ENCODE results near the gene PRRG4. TPM values are rescaled to one million over a fixed set of nuclear protein-coding genes. Genes with fewer than 3 reads are reported as not detected.

PRRG4 gene
- total and polyA plus RNA-seq, 2 experiments from 2014 or later = 1.6 to 1.9 TPM

DNA sequence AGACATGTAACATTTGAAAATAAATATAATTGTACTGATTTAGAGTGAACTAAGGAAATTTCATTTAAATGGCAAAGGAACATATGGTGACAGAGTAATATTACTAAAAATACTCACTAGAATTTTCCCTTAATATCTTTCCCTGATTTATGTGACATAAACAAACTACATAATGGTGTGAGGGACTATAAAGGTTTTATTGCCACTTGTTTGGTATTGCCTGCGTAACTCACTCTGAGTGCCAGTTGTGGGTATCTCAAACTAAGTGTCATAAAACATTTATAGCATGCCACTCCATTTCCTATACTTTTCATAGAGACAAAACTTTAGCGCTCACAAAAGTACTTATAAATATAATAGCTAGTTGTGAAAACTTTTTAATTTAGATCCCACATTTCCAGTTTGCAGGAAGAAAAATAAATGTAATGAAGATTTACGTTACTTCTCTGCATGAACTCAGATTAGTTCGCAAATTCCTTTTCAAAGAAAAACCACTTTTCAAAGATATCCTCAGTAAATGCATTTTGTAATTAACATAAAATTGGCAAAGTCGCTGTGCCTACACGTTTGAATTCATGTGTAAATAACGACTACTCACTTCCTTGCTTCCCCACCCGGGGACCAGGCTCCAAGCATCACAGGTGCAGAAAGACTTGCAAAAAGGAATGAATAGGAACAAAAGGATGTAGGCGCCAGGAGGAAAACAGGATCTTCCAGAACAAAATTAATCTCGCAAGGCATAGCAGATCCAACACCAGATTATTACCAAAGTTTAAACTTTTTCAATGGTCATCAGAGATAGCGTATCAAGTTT lies 61.3 kb downstream of the PRRG4 start:
- Mint-ChIP-seq H3K4me1 (peaks cover 20% of the 10 kb centered on the region), H3K4me3 (peak overlapping the region; percentile 90), H3K9me3 (peaks cover 37% of the 10 kb centered on the region), H3K36me3 (ENCODE audit: low read depth) (peaks cover 49% of the 10 kb centered on the region), H3K27me3 (ENCODE audit: insufficient read depth, low read depth, poor library complexity) (peaks cover 13% of the 10 kb centered on the region), H3K27ac (peak overlapping the region; percentile 97)
- Histone ChIP-seq H2AFZ (no peak overlapping the region), H3K27ac (ENCODE audit: low read depth) (peak overlapping the region; percentile 97), H3K79me2 (replicated peaks; ENCODE audit: insufficient read depth) (peaks cover 33% of the 10 kb centered on the region), H3K4me3 (peak overlapping the region; percentile 51), H3K4me2 (peak overlapping the region; percentile 76), H3K36me3 (ENCODE audit: insufficient read depth) (no peaks in the 10 kb centered on the region), H3K9me2 (ENCODE audit: insufficient read depth) (peaks cover 4% of the 10 kb centered on the region; the same call in 1 of the 2 replicates), H3K27me3 (ENCODE audit: insufficient read depth) (no peaks in the 10 kb centered on the region), H3F3A (replicated peaks; ENCODE audit: low read depth) (0 out of 2 replicates have a peak, but pooled peaks cover 11% of the 10 kb centered on the region), H4K20me1 (replicated peaks; ENCODE audit: insufficient read depth) (peaks cover 8% of the 10 kb centered on the region), H3K4me1 (ENCODE audit: insufficient read depth) (peaks cover 26% of the 10 kb centered on the region)
- peak; percentile 81 for DNase-seq (ENCODE audit: low spot score)
- ATAC-seq = peak; percentile 38
- TF ChIP-seq EZH2 (IDR thresholded peaks at IDR 0.05; ENCODE audit: low read depth, unreplicated experiment) (no peak), NANOG (IDR thresholded peaks at IDR 0.05; ENCODE audit: borderline replicate concordance) (peak; percentile 83), CREB1 (CRISPR knock-in tag; IDR thresholded peaks at IDR 0.05; ENCODE audit: low read depth) (no peak), ZNF331 (CRISPR knock-in tag; IDR thresholded peaks at IDR 0.05; ENCODE audit: low read depth) (no peak), JUNB (IDR thresholded peaks at IDR 0.05; ENCODE audit: unreplicated experiment) (no peak), STAT1 (IDR thresholded peaks at IDR 0.05; ENCODE audit: unreplicated experiment) (no peak), ZNF114 (CRISPR knock-in tag; IDR thresholded peaks at IDR 0.05) (no peak), POLR2AphosphoS5 (IDR thresholded peaks at IDR 0.05; ENCODE audit: low read depth) (peak; percentile 29; the same call in 1 of the 2 replicates), EZH2phosphoT487 (IDR thresholded peaks at IDR 0.05; ENCODE audit: unreplicated experiment) (no peak)
- TF ChIP-seq, protein P1, sequence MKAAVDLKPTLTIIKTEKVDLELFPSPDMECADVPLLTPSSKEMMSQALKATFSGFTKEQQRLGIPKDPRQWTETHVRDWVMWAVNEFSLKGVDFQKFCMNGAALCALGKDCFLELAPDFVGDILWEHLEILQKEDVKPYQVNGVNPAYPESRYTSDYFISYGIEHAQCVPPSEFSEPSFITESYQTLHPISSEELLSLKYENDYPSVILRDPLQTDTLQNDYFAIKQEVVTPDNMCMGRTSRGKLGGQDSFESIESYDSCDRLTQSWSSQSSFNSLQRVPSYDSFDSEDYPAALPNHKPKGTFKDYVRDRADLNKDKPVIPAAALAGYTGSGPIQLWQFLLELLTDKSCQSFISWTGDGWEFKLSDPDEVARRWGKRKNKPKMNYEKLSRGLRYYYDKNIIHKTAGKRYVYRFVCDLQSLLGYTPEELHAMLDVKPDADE (IDR thresholded peaks at IDR 0.05) = peak; percentile 45
- TF ChIP-seq, protein P2, sequence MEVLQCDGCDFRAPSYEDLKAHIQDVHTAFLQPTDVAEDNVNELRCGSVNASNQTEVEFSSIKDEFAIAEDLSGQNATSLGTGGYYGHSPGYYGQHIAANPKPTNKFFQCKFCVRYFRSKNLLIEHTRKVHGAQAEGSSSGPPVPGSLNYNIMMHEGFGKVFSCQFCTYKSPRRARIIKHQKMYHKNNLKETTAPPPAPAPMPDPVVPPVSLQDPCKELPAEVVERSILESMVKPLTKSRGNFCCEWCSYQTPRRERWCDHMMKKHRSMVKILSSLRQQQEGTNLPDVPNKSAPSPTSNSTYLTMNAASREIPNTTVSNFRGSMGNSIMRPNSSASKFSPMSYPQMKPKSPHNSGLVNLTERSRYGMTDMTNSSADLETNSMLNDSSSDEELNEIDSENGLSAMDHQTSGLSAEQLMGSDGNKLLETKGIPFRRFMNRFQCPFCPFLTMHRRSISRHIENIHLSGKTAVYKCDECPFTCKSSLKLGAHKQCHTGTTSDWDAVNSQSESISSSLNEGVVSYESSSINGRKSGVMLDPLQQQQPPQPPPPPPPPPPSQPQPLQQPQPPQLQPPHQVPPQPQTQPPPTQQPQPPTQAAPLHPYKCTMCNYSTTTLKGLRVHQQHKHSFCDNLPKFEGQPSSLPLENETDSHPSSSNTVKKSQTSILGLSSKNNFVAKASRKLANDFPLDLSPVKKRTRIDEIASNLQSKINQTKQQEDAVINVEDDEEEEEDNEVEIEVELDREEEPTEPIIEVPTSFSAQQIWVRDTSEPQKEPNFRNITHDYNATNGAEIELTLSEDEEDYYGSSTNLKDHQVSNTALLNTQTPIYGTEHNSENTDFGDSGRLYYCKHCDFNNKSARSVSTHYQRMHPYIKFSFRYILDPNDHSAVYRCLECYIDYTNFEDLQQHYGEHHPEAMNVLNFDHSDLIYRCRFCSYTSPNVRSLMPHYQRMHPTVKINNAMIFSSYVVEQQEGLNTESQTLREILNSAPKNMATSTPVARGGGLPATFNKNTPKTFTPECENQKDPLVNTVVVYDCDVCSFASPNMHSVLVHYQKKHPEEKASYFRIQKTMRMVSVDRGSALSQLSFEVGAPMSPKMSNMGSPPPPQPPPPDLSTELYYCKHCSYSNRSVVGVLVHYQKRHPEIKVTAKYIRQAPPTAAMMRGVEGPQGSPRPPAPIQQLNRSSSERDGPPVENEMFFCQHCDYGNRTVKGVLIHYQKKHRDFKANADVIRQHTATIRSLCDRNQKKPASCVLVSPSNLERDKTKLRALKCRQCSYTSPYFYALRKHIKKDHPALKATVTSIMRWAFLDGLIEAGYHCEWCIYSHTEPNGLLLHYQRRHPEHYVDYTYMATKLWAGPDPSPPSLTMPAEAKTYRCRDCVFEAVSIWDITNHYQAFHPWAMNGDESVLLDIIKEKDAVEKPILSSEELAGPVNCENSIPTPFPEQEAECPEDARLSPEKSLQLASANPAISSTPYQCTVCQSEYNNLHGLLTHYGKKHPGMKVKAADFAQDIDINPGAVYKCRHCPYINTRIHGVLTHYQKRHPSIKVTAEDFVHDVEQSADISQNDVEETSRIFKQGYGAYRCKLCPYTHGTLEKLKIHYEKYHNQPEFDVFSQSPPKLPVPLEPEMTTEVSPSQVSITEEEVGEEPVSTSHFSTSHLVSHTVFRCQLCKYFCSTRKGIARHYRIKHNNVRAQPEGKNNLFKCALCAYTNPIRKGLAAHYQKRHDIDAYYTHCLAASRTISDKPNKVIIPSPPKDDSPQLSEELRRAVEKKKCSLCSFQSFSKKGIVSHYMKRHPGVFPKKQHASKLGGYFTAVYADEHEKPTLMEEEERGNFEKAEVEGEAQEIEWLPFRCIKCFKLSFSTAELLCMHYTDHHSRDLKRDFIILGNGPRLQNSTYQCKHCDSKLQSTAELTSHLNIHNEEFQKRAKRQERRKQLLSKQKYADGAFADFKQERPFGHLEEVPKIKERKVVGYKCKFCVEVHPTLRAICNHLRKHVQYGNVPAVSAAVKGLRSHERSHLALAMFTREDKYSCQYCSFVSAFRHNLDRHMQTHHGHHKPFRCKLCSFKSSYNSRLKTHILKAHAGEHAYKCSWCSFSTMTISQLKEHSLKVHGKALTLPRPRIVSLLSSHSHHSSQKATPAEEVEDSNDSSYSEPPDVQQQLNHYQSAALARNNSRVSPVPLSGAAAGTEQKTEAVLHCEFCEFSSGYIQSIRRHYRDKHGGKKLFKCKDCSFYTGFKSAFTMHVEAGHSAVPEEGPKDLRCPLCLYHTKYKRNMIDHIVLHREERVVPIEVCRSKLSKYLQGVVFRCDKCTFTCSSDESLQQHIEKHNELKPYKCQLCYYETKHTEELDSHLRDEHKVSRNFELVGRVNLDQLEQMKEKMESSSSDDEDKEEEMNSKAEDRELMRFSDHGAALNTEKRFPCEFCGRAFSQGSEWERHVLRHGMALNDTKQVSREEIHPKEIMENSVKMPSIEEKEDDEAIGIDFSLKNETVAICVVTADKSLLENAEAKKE (CRISPR knock-in tag; IDR thresholded peaks at IDR 0.05) = no peak
- TF ChIP-seq, protein P3, sequence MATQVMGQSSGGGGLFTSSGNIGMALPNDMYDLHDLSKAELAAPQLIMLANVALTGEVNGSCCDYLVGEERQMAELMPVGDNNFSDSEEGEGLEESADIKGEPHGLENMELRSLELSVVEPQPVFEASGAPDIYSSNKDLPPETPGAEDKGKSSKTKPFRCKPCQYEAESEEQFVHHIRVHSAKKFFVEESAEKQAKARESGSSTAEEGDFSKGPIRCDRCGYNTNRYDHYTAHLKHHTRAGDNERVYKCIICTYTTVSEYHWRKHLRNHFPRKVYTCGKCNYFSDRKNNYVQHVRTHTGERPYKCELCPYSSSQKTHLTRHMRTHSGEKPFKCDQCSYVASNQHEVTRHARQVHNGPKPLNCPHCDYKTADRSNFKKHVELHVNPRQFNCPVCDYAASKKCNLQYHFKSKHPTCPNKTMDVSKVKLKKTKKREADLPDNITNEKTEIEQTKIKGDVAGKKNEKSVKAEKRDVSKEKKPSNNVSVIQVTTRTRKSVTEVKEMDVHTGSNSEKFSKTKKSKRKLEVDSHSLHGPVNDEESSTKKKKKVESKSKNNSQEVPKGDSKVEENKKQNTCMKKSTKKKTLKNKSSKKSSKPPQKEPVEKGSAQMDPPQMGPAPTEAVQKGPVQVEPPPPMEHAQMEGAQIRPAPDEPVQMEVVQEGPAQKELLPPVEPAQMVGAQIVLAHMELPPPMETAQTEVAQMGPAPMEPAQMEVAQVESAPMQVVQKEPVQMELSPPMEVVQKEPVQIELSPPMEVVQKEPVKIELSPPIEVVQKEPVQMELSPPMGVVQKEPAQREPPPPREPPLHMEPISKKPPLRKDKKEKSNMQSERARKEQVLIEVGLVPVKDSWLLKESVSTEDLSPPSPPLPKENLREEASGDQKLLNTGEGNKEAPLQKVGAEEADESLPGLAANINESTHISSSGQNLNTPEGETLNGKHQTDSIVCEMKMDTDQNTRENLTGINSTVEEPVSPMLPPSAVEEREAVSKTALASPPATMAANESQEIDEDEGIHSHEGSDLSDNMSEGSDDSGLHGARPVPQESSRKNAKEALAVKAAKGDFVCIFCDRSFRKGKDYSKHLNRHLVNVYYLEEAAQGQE (IDR thresholded peaks at IDR 0.05; ENCODE audit: unreplicated experiment) = no peak
- TF ChIP-seq, protein P4, sequence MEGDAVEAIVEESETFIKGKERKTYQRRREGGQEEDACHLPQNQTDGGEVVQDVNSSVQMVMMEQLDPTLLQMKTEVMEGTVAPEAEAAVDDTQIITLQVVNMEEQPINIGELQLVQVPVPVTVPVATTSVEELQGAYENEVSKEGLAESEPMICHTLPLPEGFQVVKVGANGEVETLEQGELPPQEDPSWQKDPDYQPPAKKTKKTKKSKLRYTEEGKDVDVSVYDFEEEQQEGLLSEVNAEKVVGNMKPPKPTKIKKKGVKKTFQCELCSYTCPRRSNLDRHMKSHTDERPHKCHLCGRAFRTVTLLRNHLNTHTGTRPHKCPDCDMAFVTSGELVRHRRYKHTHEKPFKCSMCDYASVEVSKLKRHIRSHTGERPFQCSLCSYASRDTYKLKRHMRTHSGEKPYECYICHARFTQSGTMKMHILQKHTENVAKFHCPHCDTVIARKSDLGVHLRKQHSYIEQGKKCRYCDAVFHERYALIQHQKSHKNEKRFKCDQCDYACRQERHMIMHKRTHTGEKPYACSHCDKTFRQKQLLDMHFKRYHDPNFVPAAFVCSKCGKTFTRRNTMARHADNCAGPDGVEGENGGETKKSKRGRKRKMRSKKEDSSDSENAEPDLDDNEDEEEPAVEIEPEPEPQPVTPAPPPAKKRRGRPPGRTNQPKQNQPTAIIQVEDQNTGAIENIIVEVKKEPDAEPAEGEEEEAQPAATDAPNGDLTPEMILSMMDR (conservative IDR thresholded peaks at IDR 0.05; ENCODE audit: low read depth in 2 of 2) = no peak
